Measurements from ENCODE around the gene ADCY10.
A peak's percentile ranks its signal among the peaks of the same experiment; 100 is the strongest.
"Not testable (repeated sequence)": the region's sequence is repeated elsewhere in the genome, so short reads cannot be mapped to it uniquely, and the experiment has no call there.

ADCY10 gene

GRCh38 chr1:167815650-167816049 is 98.3 kb downstream of the ADCY10 start:
- DNase-seq (ENCODE audit: extremely low read depth in 1 of 2, low read depth in 1 of 2): no peak

DNA sequence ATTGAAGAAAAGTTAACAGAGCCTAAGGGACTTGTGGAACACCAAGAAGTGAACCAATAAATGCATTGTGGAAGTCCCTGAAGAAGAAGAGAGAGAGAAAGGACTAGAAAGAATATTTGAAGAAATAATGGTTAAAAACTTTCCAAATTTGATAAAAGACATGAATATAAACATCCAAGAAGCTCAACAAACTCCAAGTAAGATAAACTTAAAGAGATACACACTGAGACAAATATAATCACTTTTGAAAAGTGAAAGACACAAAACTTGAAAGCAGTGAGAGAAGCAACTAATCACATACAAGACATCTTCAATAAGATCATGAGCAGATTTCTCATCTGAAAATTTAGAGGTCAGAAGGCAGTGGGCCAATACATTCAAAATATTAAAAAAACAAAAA is 101.0 kb downstream of the ADCY10 start:
- DNase-seq (ENCODE audit: extremely low read depth in 1 of 2, low read depth in 1 of 2): no peak

- no peak for DNase-seq (ENCODE audit: extremely low read depth in 1 of 2, low read depth in 1 of 2)
Observed at GRCh38 chr1:167808690-167809089, 105.2 kb downstream of the ADCY10 start.

- no peak for DNase-seq (ENCODE audit: extremely low read depth in 1 of 2, low read depth in 1 of 2)
Observed at GRCh38 chr1:167808104-167808503, 105.8 kb downstream of the ADCY10 start.

GRCh38 chr1:167806676-167807075 is 107.3 kb downstream of the ADCY10 start:
- DNase-seq (ENCODE audit: extremely low read depth in 1 of 2, low read depth in 1 of 2): not testable (repeated sequence)

GRCh38 chr1:167806235-167806634 is 107.7 kb downstream of the ADCY10 start:
- not testable (repeated sequence) for DNase-seq (ENCODE audit: extremely low read depth in 1 of 2, low read depth in 1 of 2)

DNA sequence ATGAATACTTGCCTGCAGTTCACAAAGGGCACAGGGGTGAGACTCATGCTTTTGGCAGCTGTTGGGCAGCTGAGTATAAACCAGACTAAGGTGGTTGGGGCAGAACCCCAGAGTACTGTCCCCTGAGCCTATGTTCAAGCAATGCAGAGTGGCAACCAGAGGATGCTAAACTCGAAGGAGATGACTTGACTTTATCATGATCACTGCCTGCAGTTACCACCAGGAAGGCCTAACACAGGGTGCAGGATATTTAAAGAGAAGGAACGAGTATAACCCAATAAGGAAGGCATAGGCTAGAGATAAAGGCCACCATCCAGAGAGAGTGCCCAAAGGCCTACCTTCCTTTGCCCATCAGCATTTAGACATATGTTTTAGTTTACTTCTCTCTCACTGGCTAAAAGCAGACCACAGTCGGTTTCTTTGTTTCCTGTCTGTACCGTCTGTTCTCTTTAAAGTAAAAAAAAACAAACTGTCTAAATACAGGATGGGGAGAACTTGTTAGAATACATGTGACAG is 108.8 kb downstream of the ADCY10 start:
- DNase-seq (ENCODE audit: extremely low read depth in 1 of 2, low read depth in 1 of 2): no peak

DNA sequence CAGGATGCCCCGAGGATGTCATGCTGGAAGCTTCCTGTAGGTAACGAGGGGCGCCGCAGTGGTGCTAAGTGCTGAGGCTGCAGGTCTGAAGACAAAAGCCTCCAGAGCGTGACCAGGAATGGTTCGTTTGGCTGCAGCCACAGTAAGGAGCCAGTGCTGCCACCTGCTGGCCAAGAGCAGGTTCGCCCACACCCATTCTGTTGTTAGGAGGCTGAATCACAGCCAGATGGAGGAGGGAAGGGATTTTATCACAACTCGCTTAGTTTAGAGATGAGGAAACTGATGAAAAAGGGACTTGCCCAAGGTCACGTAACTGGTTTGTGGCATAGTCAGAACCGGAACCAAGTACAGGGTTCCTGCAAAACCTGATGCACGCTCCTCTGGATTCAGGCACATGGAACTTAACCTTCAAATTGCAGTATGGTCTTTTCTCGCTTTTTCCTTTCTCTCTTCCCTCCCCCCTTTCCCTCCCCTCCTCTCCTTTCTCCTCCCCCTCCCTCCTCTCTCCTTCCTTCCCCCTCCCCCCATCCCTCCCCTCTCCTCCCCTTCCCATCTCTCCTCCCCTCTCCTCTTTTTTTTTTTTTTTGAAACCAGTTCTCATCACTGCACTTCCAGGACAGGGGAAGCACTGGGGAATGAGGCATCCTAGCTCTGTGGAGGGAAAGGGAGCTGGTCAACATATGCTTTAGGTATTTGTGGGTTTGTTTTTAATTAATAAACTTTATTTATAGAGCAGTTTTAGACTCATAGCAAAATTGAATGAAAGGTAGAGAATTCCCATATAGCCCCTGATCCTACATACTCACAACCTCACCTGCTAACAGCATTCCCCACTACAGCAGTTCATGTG is 110.4 kb downstream of the ADCY10 start:
- peak; percentile 62 to 78 for DNase-seq (ENCODE audit: extremely low read depth in 1 of 2, low read depth in 1 of 2)

DNA sequence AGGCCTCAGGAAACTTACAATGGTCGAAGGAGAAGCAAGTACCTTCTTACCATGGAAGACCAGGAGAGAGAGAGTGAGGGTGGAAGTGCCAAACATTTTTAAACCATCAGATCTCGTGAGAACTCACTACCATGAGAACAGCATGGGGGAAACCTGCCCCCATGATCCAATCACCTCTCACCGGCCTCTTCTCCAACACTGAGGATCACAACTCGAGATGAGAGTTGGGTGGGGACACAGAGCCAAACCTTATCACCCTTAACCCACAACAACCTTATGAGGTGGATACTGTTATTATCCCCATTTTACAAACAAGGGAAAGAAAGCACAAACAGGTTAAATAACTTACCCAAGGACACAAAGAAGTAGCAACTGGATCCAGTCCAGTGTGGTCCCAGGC is 111.7 kb downstream of the ADCY10 start:
- DNase-seq (ENCODE audit: extremely low read depth in 1 of 2, low read depth in 1 of 2): no peak

- no peak for DNase-seq (ENCODE audit: extremely low read depth in 1 of 2, low read depth in 1 of 2)
Observed at GRCh38 chr1:167800251-167800650, 113.7 kb downstream of the ADCY10 start.

DNA sequence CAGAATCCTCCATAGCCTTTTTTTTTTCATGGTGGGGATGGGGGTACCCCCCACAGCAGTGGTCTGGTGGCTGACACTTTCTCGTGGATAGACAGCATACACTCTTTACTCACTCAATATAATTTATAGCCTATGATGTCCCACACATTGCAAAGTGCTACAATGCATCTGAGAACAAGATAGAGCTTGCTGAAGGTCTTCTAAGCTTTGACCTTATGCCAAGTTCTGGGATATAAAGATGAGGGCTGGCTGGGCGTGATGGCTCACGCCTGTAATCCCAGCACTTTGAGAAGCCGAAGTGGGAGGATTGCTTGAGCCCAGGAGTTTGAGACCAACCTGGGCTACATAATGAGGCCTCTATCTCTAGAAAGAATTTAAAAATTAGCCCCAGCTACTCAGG is 114.2 kb downstream of the ADCY10 start:
- no peak for DNase-seq (ENCODE audit: extremely low read depth in 1 of 2, low read depth in 1 of 2)

GRCh38 chr1:167798952-167799351 is 115.0 kb downstream of the ADCY10 start:
- DNase-seq (ENCODE audit: extremely low read depth in 1 of 2, low read depth in 1 of 2): no peak

DNA sequence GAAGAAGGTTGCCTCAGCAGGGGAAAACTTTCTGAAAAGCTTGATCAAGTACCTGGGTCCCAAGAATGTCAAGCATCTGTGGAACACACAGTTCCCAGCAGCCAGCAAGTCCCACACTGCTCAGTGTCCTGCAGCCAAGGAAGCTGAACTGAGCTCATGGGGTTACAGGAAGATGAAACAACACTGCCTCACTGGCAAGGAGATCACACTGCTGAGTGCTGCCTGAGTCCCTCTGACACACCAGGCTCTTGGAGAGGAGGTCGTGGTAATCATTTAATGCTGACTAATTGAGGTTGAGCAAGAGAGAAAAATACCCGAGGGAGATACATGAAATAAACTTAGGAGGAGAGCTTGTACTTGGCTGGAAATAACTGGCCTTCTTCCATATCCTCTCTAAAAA is 116.9 kb downstream of the ADCY10 start:
- no peak for DNase-seq (ENCODE audit: extremely low read depth in 1 of 2, low read depth in 1 of 2)

- DNase-seq (ENCODE audit: extremely low read depth in 1 of 2, low read depth in 1 of 2): no peak
Observed at GRCh38 chr1:167795810-167796740, 117.9 kb downstream of the ADCY10 start.

- no peak for DNase-seq (ENCODE audit: extremely low read depth in 1 of 2, low read depth in 1 of 2)
Observed at GRCh38 chr1:167794043-167794442, 119.9 kb downstream of the ADCY10 start.

GRCh38 chr1:167792188-167792565 is 121.8 kb downstream of the ADCY10 start:
- no peak for DNase-seq (ENCODE audit: extremely low read depth in 1 of 2, low read depth in 1 of 2)

DNA sequence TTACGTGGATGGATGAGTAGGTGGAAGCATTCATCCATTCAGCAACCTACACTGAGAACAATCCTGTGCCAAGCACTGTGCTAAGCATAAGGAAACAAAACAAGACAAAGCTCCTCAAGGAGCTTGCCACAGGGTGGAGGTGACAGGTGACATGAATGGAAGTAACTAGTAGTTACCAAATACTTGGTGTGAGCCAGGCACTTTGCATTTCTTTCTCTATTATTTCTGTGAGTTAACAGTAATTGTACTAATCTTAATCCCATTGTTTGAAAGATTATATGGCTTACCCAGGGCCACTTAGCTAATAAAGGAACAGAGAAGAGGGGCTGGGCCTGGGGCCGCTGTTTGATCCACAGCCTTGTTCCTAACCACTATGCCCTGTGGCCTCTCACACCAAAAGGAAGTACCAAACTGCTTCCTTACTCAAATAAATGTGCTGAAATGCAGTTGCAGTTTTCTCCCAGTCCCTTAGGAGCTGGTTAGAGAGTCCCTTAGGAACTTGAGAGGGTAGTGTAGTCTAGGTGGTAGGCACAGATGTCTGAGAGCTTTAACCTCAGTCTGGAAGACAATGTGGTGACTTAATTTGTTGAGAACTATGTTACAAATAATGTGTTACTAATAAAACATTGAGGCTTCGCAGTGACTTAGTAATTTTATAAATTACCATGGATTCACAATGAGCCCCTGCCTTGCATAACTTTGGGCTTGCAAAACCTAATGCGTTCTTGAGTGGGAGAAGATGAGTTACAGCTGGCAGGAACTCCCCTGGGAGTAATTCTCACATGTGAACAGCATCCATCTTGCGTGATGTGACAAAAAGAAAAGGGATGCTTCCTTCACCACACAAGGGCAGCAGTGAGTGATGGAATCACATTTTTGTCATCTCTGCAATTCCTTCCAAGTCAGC is 122.4 kb downstream of the ADCY10 start:
- no peak for DNase-seq (ENCODE audit: extremely low read depth in 1 of 2, low read depth in 1 of 2)

- no peak for DNase-seq (ENCODE audit: extremely low read depth in 1 of 2, low read depth in 1 of 2)
Observed at GRCh38 chr1:167790117-167790516, 123.8 kb downstream of the ADCY10 start.

DNA sequence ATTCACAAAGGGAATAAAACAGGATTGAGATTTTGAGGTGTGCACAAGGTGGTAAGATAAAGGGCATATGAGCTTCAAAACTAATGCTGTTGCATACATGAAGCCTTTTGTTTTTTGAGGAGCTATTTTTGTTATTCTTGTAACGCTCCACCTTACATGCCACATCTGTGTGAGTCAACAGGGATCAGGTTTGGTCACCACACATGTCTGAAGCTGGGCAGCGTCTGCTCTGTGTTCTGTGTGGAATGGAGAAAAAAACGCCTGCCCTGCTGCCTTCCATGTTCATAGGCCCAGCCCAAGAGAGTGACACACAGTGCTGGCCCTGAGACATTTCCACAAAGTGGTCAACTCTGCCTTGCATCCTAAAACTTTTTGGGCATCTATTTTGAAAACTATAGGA is 124.4 kb downstream of the ADCY10 start:
- DNase-seq (ENCODE audit: extremely low read depth in 1 of 2, low read depth in 1 of 2): no peak

DNA sequence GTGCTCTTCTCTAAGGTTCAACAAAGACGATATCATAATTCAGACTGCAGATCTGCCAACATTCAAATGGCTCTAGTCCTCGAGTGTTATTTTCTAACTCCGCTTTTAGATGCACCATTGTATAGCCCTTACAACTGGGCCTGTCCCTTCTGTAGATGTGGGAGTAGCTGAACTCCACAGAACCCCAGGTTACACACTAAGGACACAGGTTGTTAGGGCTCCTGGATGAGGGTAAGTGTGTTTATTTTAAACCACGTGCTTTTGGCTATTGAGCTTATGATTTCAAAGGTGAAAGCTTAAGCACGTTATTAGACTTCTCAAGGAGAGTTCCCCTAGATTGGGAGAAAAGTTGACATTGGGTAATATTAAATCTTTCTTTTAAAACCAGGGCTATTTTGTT is 127.4 kb downstream of the ADCY10 start:
- no peak for DNase-seq (ENCODE audit: extremely low read depth in 1 of 2, low read depth in 1 of 2)
